SK-N-SH (cell line): ENCODE measurements around the gene ZBTB7B. TPM values are rescaled to one million over a fixed set of nuclear protein-coding genes. Genes with fewer than 3 reads are reported as not detected.

ENCODE experiments used
- CTCF ChIA-PET: fragments of 300-600, 350-600 bp; formaldehyde crosslinking; extraction: SDS; loops from one replicate; lab custom pipeline; 2021; lab: Yijun Ruan, JAX
- POLR2A ChIA-PET: fragments of 350-600 bp; sonication (Branson Sonifier 250); formaldehyde crosslinking; extraction: SDS; loops from one replicate; lab custom pipeline; 2020; ENCODE audit warnings: antibody characterized with exemption, inconsistent platforms; lab: Yijun Ruan, JAX
- DNase-seq: peaks from one replicate; pipeline ENCODE4 v3.0.0; 2012
- H2AFZ ChIP-seq: fragments of 200-600 bp; sonication (generic); 2 replicates; pipeline ENCODE4 v1.8.1; 2016; ENCODE audit warnings: antibody characterized with exemption, mild to moderate bottlenecking, low read depth
- H3F3A ChIP-seq: fragments of 200-600 bp; sonication (generic); replicated peaks from 2 replicates; pipeline ENCODE3; 2016; ENCODE audit warnings: antibody characterized with exemption, mild to moderate bottlenecking; ENCODE audit not compliant: insufficient read depth
- H3K27ac ChIP-seq, 2 experiments: fragments of 200-500 bp in 1 of 2; fragments of 200-600 bp in 1 of 2; sonication (Bioruptor generic) in 1 of 2; sonication (generic), shearing (Covaris generic) in 1 of 2; 2 replicates each; pipeline versions ENCODE4 v1.5.1 to v1.6.1; 2014 to 2016; ENCODE audit warnings: low read depth in 2 of 2, inconsistent platforms in 1 of 2, low read length in 1 of 2, mild to moderate bottlenecking in 1 of 2, mixed read lengths in 1 of 2
- H3K27me3 ChIP-seq: fragments of 200-600 bp; sonication (generic), shearing (Covaris generic); 2 replicates; pipeline ENCODE4 v1.6.1; 2016; ENCODE audit warnings: mixed run types; ENCODE audit not compliant: insufficient read depth
- H3K36me3 ChIP-seq, 2 experiments: fragments of 200-500 bp in 1 of 2; fragments of 200-600 bp in 1 of 2; sonication (Bioruptor generic) in 1 of 2; sonication (generic) in 1 of 2; replicated peaks in 1 of 2; 2 replicates each; pipeline versions ENCODE3 to v1.5.1; 2014 to 2016; ENCODE audit warnings: low read length in 1 of 2, mild to moderate bottlenecking in 1 of 2; ENCODE audit not compliant: insufficient read depth in 2 of 2, control insufficient read depth in 1 of 2
- H3K4me1 ChIP-seq, 2 experiments: fragments of 200-500 bp in 1 of 2; fragments of 200-600 bp in 1 of 2; sonication (Bioruptor generic) in 1 of 2; sonication (generic), shearing (Covaris generic) in 1 of 2; 2 replicates each; pipeline versions ENCODE4 v1.5.1 to v1.6.1; 2014 to 2016; ENCODE audit warnings: low read depth in 1 of 2, low read length in 1 of 2, mixed run types in 1 of 2; ENCODE audit not compliant: insufficient read depth in 2 of 2, control insufficient read depth in 1 of 2
- H3K4me2 ChIP-seq: fragments of 200-600 bp; sonication (generic), shearing (Covaris generic); 2 replicates; pipeline ENCODE4 v1.6.1; 2017; ENCODE audit warnings: mixed run types
- H3K4me3 ChIP-seq, 2 experiments: fragments of 200-500 bp in 1 of 2; fragments of 200-600 bp in 1 of 2; sonication (Bioruptor generic) in 1 of 2; sonication (generic), shearing (Covaris generic) in 1 of 2; 2 replicates each; pipeline versions ENCODE4 v1.5.1 to v1.8.1; 2014 to 2016; ENCODE audit warnings: low read depth in 2 of 2, inconsistent platforms in 1 of 2, low read length in 1 of 2, mild to moderate bottlenecking in 1 of 2, mixed read lengths in 1 of 2, moderate library complexity in 1 of 2
- H3K79me2 ChIP-seq: fragments of 200-600 bp; sonication (generic); 2 replicates; pipeline ENCODE4 v1.8.1; 2017; ENCODE audit warnings: mild to moderate bottlenecking; ENCODE audit not compliant: insufficient read depth
- H3K9ac ChIP-seq: fragments of 200-600 bp; sonication (generic); 2 replicates; pipeline ENCODE4 v1.6.1; 2017; ENCODE audit warnings: mixed run types
- H3K9me2 ChIP-seq: fragments of 200-600 bp; sonication (generic); 2 replicates; pipeline ENCODE4 v1.6.1; 2017; ENCODE audit warnings: mixed run types
- H3K9me3 ChIP-seq: fragments of 200-600 bp; sonication (generic); 2 replicates; pipeline ENCODE4 v1.6.1; 2017; ENCODE audit warnings: mixed run types, mild to moderate bottlenecking, moderate library complexity
- H4K20me1 ChIP-seq: fragments of 200-600 bp; sonication (generic); 2 replicates; pipeline ENCODE4 v1.6.1; 2017; ENCODE audit warnings: mild to moderate bottlenecking, mixed run types; ENCODE audit not compliant: insufficient read depth
- FOSL2 ChIP-seq: IDR thresholded peaks from 2 replicates; pipeline ENCODE4 v1.4.0; 2012; ENCODE audit warnings: low read depth, mild to moderate bottlenecking, moderate library complexity, borderline replicate concordance
- MEF2A ChIP-seq: IDR thresholded peaks from 2 replicates; pipeline ENCODE4 v1.4.0; 2012; ENCODE audit warnings: low read depth, borderline replicate concordance
- MXI1 ChIP-seq: IDR thresholded peaks from 2 replicates; pipeline ENCODE4 v1.6.1; 2012; ENCODE audit warnings: mild to moderate bottlenecking, low read depth, low read length, improper control_type of control experiment
- NFIC ChIP-seq: IDR thresholded peaks from 2 replicates; pipeline ENCODE4 v1.4.0; 2012; ENCODE audit warnings: borderline replicate concordance
- NRF1 ChIP-seq: IDR thresholded peaks from 2 replicates; pipeline ENCODE4 v1.6.1; 2012; ENCODE audit warnings: low read depth, mild to moderate bottlenecking, low read length
- RAD21 ChIP-seq: IDR thresholded peaks from 2 replicates; pipeline ENCODE4 v1.6.1; 2012; ENCODE audit warnings: mild to moderate bottlenecking, low read length
- RCOR1 ChIP-seq: fragments of 150-350 bp; IDR thresholded peaks from 2 replicates; pipeline ENCODE4 v1.6.1; 2017; ENCODE audit warnings: antibody characterized with exemption, low read length
- REST ChIP-seq: IDR thresholded peaks from 2 replicates; pipeline ENCODE4 v1.6.1; 2012; ENCODE audit warnings: mild to moderate bottlenecking, low read depth, low read length, moderate library complexity
- RXRA ChIP-seq: IDR thresholded peaks from 2 replicates; pipeline ENCODE4 v1.4.0; 2012; ENCODE audit warnings: low read depth, mild to moderate bottlenecking, borderline replicate concordance
- SMC3 ChIP-seq: IDR thresholded peaks from 2 replicates; pipeline ENCODE4 v1.6.1; 2012; ENCODE audit warnings: low read depth, low read length, improper control_type of control experiment
- TCF12 ChIP-seq: IDR thresholded peaks from 2 replicates; pipeline ENCODE4 v1.4.0; 2012
- TEAD4 ChIP-seq: IDR thresholded peaks from 2 replicates; pipeline ENCODE4 v1.4.0; 2012; ENCODE audit warnings: mild to moderate bottlenecking, borderline replicate concordance; ENCODE audit not compliant: insufficient read depth
- USF1 ChIP-seq: IDR thresholded peaks from 2 replicates; pipeline ENCODE4 v1.4.0; 2012; ENCODE audit warnings: low read depth, borderline replicate concordance
- YY1 ChIP-seq: IDR thresholded peaks from 2 replicates; pipeline ENCODE4 v1.4.0; 2012; ENCODE audit warnings: low read depth, mild to moderate bottlenecking
- WGBS: methylation state at CpG from one replicate; pipeline ENCODE4 v1.1.6; 2017; ENCODE audit warnings: low lambda C conversion rate; 5-methylcytosine and 5-hydroxymethylcytosine counted together
- polyA plus RNA-seq, 3 experiments: library from polyadenylated mRNA; depleted of rRNA; stranded (reverse); fragments of >200 nt; gene quantifications; 2 replicates each; pipeline ENCODE4 v1.2.3, GENCODE V29; 2012
- TF ChIP-seq, protein P1 (sequence below): fragments of 150-350 bp; IDR thresholded peaks from 2 replicates; pipeline ENCODE4 v1.6.1; 2017; ENCODE audit warnings: antibody characterized with exemption, low read length, low read depth, borderline replicate concordance
- TF ChIP-seq, protein P2 (sequence below): IDR thresholded peaks from 2 replicates; pipeline ENCODE4 v1.4.0; 2012; ENCODE audit warnings: low read depth, borderline replicate concordance
- TF ChIP-seq, protein P3 (sequence below): IDR thresholded peaks from 2 replicates; pipeline ENCODE4; 2012

Gene ZBTB7B
- polyA plus RNA-seq, 1 of the 3 experiments (the other 2 are of a cell fraction) = 15.7 TPM

GRCh38 chr1:155039308-155039669 is 36.7 kb downstream of the ZBTB7B start:
- no peak for TF ChIP-seq SMC3
- no peak for TF ChIP-seq RAD21
- no peak for TF ChIP-seq REST
- TF ChIP-seq, protein P1, sequence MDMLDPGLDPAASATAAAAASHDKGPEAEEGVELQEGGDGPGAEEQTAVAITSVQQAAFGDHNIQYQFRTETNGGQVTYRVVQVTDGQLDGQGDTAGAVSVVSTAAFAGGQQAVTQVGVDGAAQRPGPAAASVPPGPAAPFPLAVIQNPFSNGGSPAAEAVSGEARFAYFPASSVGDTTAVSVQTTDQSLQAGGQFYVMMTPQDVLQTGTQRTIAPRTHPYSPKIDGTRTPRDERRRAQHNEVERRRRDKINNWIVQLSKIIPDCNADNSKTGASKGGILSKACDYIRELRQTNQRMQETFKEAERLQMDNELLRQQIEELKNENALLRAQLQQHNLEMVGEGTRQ = no peak
- TF ChIP-seq, protein P2, sequence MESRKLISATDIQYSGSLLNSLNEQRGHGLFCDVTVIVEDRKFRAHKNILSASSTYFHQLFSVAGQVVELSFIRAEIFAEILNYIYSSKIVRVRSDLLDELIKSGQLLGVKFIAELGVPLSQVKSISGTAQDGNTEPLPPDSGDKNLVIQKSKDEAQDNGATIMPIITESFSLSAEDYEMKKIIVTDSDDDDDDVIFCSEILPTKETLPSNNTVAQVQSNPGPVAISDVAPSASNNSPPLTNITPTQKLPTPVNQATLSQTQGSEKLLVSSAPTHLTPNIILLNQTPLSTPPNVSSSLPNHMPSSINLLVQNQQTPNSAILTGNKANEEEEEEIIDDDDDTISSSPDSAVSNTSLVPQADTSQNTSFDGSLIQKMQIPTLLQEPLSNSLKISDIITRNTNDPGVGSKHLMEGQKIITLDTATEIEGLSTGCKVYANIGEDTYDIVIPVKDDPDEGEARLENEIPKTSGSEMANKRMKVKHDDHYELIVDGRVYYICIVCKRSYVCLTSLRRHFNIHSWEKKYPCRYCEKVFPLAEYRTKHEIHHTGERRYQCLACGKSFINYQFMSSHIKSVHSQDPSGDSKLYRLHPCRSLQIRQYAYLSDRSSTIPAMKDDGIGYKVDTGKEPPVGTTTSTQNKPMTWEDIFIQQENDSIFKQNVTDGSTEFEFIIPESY = no peak
- TF ChIP-seq YY1 = no peak
- Histone ChIP-seq H3K4me2 (no peak overlapping the region), H3K9ac (no peak overlapping the region), H3K4me1 (no peaks in the 10 kb centered on the region), H3K27ac (no peak overlapping the region), H4K20me1 (no peaks in the 10 kb centered on the region), H2AFZ (no peak overlapping the region), H3F3A (no peaks in the 10 kb centered on the region), H3K4me3 (no peak overlapping the region), H3K9me3 (no peaks in the 10 kb centered on the region), H3K9me2 (no peaks in the 10 kb centered on the region), H3K79me2 (no peaks in the 10 kb centered on the region), H3K27me3 (no peaks in the 10 kb centered on the region), H3K36me3 (no peaks in the 10 kb centered on the region)
- WGBS = 83% methylated on average over 3 of the region's 4 CpGs
- ChIA-PET POLR2A (no interaction called here), CTCF (interaction anchor here (1.1 to 26.0 kb wide), 5 partner anchors 12 to 369 kb away, joined by 4 to 573 read pairs (median 5); partner anchors contain the start of genes ADAM15, EFNA3, EFNA4 and ZBTB7B)
- DNase-seq = no peak

- DNase-seq = no peak
- Histone ChIP-seq H3K9me2 (no peaks in the 10 kb centered on the region), H3K27ac (no peak overlapping the region), H3K9ac (no peak overlapping the region), H3K9me3 (no peaks in the 10 kb centered on the region), H3K79me2 (no peaks in the 10 kb centered on the region), H2AFZ (no peak overlapping the region), H3K27me3 (no peaks in the 10 kb centered on the region), H4K20me1 (no peaks in the 10 kb centered on the region), H3F3A (no peaks in the 10 kb centered on the region), H3K4me2 (no peak overlapping the region), H3K4me3 (no peak overlapping the region), H3K36me3 (no peaks in the 10 kb centered on the region), H3K4me1 (peaks cover 6 to 7% of the 10 kb centered on the region in 2 experiments; a peak in 1 of 4 replicates)
- ChIA-PET POLR2A (no interaction called here), CTCF (interaction anchor here (0.9 to 26.0 kb wide), 9 partner anchors 10 to 86 kb away, joined by 3 to 573 read pairs (median 4); partner anchors contain the start of genes ADAM15, EFNA3, EFNA4 and ZBTB7B)
- 75% methylated on average over 10 of the region's 14 CpGs for WGBS
- TF ChIP-seq MEF2A (no peak), NFIC (no peak), FOSL2 (no peak), TEAD4 (no peak), RXRA (no peak), MXI1 (no peak), NRF1 (no peak), USF1 (no peak), RCOR1 (no peak), TCF12 (no peak), YY1 (no peak)
- TF ChIP-seq, protein P1 = no peak
- TF ChIP-seq, protein P3, sequence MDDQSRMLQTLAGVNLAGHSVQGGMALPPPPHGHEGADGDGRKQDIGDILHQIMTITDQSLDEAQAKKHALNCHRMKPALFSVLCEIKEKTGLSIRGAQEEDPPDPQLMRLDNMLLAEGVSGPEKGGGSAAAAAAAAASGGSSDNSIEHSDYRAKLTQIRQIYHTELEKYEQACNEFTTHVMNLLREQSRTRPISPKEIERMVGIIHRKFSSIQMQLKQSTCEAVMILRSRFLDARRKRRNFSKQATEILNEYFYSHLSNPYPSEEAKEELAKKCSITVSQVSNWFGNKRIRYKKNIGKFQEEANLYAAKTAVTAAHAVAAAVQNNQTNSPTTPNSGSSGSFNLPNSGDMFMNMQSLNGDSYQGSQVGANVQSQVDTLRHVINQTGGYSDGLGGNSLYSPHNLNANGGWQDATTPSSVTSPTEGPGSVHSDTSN = no peak
These were observed 37.9 kb downstream of the ZBTB7B start for GRCh38 chr1:155040358-155041093.
